Lower leg skin (tissue), 3 donors: Measurements from ENCODE around the gene MEPCE.

ENCODE experiments used
- POLR2A ChIP-seq, 2 donors: fragments of 450-650 bp; IDR thresholded peaks; one replicate each; pipeline ENCODE4 v1.6.1; 2016 to 2017; ENCODE audit warnings: antibody characterized with exemption in 2 of 2, mild to moderate bottlenecking in 1 of 2, moderate library complexity in 1 of 2
- TF ChIP-seq, protein P1 (sequence below), 3 donors: fragments of 450-650 bp; IDR thresholded peaks; one replicate each; pipeline ENCODE4 v1.5.1; 2016; ENCODE audit warnings: antibody characterized with exemption in 3 of 3, mild to moderate bottlenecking in 3 of 3, moderate library complexity in 2 of 3

DNA sequence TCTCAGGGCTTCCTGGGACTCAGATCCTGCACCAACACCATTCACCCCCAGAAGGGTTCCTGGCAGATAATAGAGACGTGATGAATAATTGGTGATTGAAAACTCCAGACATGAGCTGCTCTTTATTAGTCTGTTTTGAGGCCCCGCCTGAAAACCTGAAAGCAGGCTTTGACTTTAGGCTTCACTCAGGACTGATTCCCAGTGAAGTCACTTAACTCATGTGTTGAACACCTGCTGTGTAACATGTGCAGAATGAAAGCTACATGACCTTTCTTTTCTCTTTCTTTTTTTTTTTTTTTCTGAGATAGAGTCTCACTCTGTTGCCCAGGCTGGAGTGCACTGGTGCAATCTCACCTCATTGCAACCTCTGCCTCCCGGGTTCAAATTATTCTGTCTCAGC lies 25.6 kb downstream of the MEPCE start:
- TF ChIP-seq, protein P1, sequence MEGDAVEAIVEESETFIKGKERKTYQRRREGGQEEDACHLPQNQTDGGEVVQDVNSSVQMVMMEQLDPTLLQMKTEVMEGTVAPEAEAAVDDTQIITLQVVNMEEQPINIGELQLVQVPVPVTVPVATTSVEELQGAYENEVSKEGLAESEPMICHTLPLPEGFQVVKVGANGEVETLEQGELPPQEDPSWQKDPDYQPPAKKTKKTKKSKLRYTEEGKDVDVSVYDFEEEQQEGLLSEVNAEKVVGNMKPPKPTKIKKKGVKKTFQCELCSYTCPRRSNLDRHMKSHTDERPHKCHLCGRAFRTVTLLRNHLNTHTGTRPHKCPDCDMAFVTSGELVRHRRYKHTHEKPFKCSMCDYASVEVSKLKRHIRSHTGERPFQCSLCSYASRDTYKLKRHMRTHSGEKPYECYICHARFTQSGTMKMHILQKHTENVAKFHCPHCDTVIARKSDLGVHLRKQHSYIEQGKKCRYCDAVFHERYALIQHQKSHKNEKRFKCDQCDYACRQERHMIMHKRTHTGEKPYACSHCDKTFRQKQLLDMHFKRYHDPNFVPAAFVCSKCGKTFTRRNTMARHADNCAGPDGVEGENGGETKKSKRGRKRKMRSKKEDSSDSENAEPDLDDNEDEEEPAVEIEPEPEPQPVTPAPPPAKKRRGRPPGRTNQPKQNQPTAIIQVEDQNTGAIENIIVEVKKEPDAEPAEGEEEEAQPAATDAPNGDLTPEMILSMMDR (IDR thresholded peaks at IDR 0.05): no peak
- TF ChIP-seq POLR2A (IDR thresholded peaks at IDR 0.05): no peak
